Activated CD4-positive, alpha-beta T cell treated with anti-CD3 and anti-CD28 coated beads, Interleukin-2, amount 50 U/mL, for 16 hours (primary cell): ENCODE results near the gene TMPRSS2.
"Not testable (repeated sequence)": the region's sequence is repeated elsewhere in the genome, so short reads cannot be mapped to it uniquely, and the experiment has no call there.

Experiments
- DNase-seq: peaks from one replicate; pipeline ENCODE4 v3.0.0-alpha.2; 2020

TMPRSS2 gene

GRCh38 chr21:41425588-41425953, 82.4 kb downstream of the TMPRSS2 start:
- DNase-seq = no peak

GRCh38 chr21:41423305-41423636, 84.7 kb downstream of the TMPRSS2 start:
- not testable (repeated sequence) for DNase-seq

GRCh38 chr21:41422546-41423304, 85.2 kb downstream of the TMPRSS2 start:
- no peak for DNase-seq

- DNase-seq = not testable (repeated sequence)
These were observed 87.0 kb downstream of the TMPRSS2 start for GRCh38 chr21:41420998-41421397.

- DNase-seq = peak; percentile 17
These were observed 87.8 kb downstream of the TMPRSS2 start for GRCh38 chr21:41419921-41420862.

GRCh38 chr21:41418956-41419680, 88.8 kb downstream of the TMPRSS2 start:
- no peak for DNase-seq

- no peak for DNase-seq
These were observed 89.6 kb downstream of the TMPRSS2 start for GRCh38 chr21:41418393-41418792.

- not testable (repeated sequence) for DNase-seq
These were observed 90.5 kb downstream of the TMPRSS2 start for GRCh38 chr21:41417505-41417904.
